CD4-positive, alpha-beta T cell (primary cell): ENCODE results near the gene ING4. TPM values are rescaled to one million over a fixed set of nuclear protein-coding genes. Genes with fewer than 3 reads are reported as not detected.

Experiments used
- ATAC-seq: fragments of 200-7000 bp; cut with Tn5 transposase; one replicate; pipeline ENCODE4 v1.10.0; 2022; ENCODE audit warnings: mild to moderate bottlenecking; ENCODE audit not compliant: poor library complexity
- CTCF ChIA-PET: fragments of 350-600 bp; sonication (Branson Sonifier 250); formaldehyde crosslinking; loops from one replicate; lab custom pipeline; 2021; ENCODE audit warnings: antibody characterized with exemption, inconsistent platforms; lab: Charles Lee
- POLR2A ChIA-PET: fragments of 350-600 bp; sonication (Branson Sonifier 250); formaldehyde crosslinking; loops from one replicate; lab custom pipeline; 2021; ENCODE audit warnings: antibody characterized with exemption, inconsistent platforms; lab: Charles Lee
- DNase-seq, 14 experiments: peaks; one replicate each; pipeline ENCODE4 v3.0.0-alpha.2; 2013 to 2020; ENCODE audit warnings: mixed read lengths in 2 of 14
- H3K27ac ChIP-seq, 2 donors: one replicate each; pipeline versions ENCODE4 v1.5.1 to v1.7.0; 2013; ENCODE audit warnings: low read length in 2 of 2, low read depth in 1 of 2, mild to moderate bottlenecking in 1 of 2
- H3K27me3 ChIP-seq, 2 experiments: 1 replicate in 1 of 2; 2 replicates in 1 of 2; pipeline versions ENCODE4 v1.6.1 to v1.7.0; 2013; ENCODE audit warnings: low read length in 2 of 2, control low read depth in 1 of 2, mild to moderate bottlenecking in 1 of 2, moderate library complexity in 1 of 2; ENCODE audit not compliant: insufficient read depth in 2 of 2, control insufficient read depth in 1 of 2
- H3K36me3 ChIP-seq: one replicate; pipeline ENCODE4 v1.6.1; 2013; ENCODE audit warnings: low read length, control low read depth; ENCODE audit not compliant: insufficient read depth
- H3K4me1 ChIP-seq: one replicate; pipeline ENCODE4 v1.6.1; 2013; ENCODE audit warnings: low read length, control low read depth; ENCODE audit not compliant: insufficient read depth
- H3K4me3 ChIP-seq: one replicate; pipeline ENCODE4 v1.5.1; 2013; ENCODE audit warnings: mild to moderate bottlenecking, low read length, moderate library complexity
- H3K9me3 ChIP-seq, 2 experiments: 1 replicate in 1 of 2; 2 replicates in 1 of 2; pipeline versions ENCODE4 v1.6.1 to v1.7.0; 2013; ENCODE audit warnings: low read length in 2 of 2, mild to moderate bottlenecking in 2 of 2, control low read depth in 1 of 2, moderate library complexity in 1 of 2; ENCODE audit not compliant: control insufficient read depth in 1 of 2, insufficient read depth in 1 of 2
- H3K27ac Mint-ChIP-seq: one replicate; pipeline ENCODE4 v1.8.0; 2020; ENCODE audit warnings: mixed read lengths
- H3K27me3 Mint-ChIP-seq: one replicate; pipeline ENCODE4 v1.8.0; 2021; ENCODE audit warnings: mixed read lengths
- H3K36me3 Mint-ChIP-seq: one replicate; pipeline ENCODE4 v1.8.0; 2021; ENCODE audit warnings: low read depth, mixed read lengths
- H3K4me1 Mint-ChIP-seq: one replicate; pipeline ENCODE4 v1.8.0; 2021; ENCODE audit warnings: low read depth, mixed read lengths
- H3K4me3 Mint-ChIP-seq: one replicate; pipeline ENCODE4 v1.8.0; 2020; ENCODE audit warnings: mild to moderate bottlenecking, mixed read lengths
- H3K9me3 Mint-ChIP-seq: one replicate; pipeline ENCODE4 v1.8.0; 2020; ENCODE audit warnings: mixed read lengths
- intact Hi-C, 2 experiments: fragments of 100-400 bp; cut with DNase I in 1 of 2; cut with micrococcal nuclease in 1 of 2; formaldehyde crosslinking; loops; one replicate each; pipeline versions ENCODE4 v1.15.1 to v1.9.0; 2023 to 2025; cut with DNase I, micrococcal nuclease
- total RNA-seq, 174 experiments: library from RNA in 2 of 174; stranded (reverse) in 2 of 174; gene quantifications; one replicate each; pipeline ENCODE4 v1.2.3 and lab custom pipeline; 2021 to 2026
- TF ChIP-seq, protein P1 (sequence below): fragments of 200-600 bp; IDR thresholded peaks from one replicate; pipeline ENCODE4 v1.8.0; 2022; ENCODE audit warnings: antibody characterized with exemption, mild to moderate bottlenecking

The ING4 gene
- total RNA-seq, 2 experiments from 2014 or later, result 13.8 to 17.4 TPM

GRCh38 chr12:6685814-6686213 lies 22.9 kb upstream of the ING4 start:
- H3K27ac Mint-ChIP-seq, result peak overlapping the region; percentile 93
- no peak overlapping the region for H3K4me3 ChIP-seq
- no peak for ATAC-seq
- peaks cover 47% of the 10 kb centered on the region for H3K4me1 ChIP-seq
- H3K27ac ChIP-seq, result no peak overlapping the region
- H3K27me3 ChIP-seq, result no peaks in the 10 kb centered on the region
- peaks cover 29% of the 10 kb centered on the region for H3K36me3 ChIP-seq
- TF ChIP-seq, protein P1, sequence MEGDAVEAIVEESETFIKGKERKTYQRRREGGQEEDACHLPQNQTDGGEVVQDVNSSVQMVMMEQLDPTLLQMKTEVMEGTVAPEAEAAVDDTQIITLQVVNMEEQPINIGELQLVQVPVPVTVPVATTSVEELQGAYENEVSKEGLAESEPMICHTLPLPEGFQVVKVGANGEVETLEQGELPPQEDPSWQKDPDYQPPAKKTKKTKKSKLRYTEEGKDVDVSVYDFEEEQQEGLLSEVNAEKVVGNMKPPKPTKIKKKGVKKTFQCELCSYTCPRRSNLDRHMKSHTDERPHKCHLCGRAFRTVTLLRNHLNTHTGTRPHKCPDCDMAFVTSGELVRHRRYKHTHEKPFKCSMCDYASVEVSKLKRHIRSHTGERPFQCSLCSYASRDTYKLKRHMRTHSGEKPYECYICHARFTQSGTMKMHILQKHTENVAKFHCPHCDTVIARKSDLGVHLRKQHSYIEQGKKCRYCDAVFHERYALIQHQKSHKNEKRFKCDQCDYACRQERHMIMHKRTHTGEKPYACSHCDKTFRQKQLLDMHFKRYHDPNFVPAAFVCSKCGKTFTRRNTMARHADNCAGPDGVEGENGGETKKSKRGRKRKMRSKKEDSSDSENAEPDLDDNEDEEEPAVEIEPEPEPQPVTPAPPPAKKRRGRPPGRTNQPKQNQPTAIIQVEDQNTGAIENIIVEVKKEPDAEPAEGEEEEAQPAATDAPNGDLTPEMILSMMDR, result no peak
- H3K36me3 Mint-ChIP-seq, result peaks cover 60% of the 10 kb centered on the region
- H3K9me3 ChIP-seq, result no peaks in the 10 kb centered on the region
- DNase-seq, result no peak
- peak overlapping the region; percentile 89 for H3K4me3 Mint-ChIP-seq
- ChIA-PET CTCF (interaction anchor here (0.7 to 1.5 kb wide), 2 partner anchors 132 to 184 kb away, joined by 3 to 7 read pairs; no protein-coding TSS in a partner anchor), POLR2A (no interaction called here)
- H3K4me1 Mint-ChIP-seq, result peaks cover 67% of the 10 kb centered on the region
- H3K9me3 Mint-ChIP-seq, result no peaks in the 10 kb centered on the region
- intact Hi-C loops, result loop anchor here (2.0 to 5.0 kb wide), 2 partner anchors 67 to 119 kb away; partner anchors contain the start of gene NOP2 (in 2 of the 2)
- H3K27me3 Mint-ChIP-seq, result no peaks in the 10 kb centered on the region

GRCh38 chr12:6684609-6685008 lies 21.7 kb upstream of the ING4 start:
- H3K9me3 ChIP-seq, result no peaks in the 10 kb centered on the region
- Mint-ChIP-seq H3K9me3 (no peaks in the 10 kb centered on the region), H3K27ac (peak overlapping the region; percentile 50), H3K36me3 (peaks cover 66% of the 10 kb centered on the region), H3K4me3 (peak overlapping the region; percentile 22), H3K4me1 (peaks cover 60% of the 10 kb centered on the region), H3K27me3 (no peaks in the 10 kb centered on the region)
- ChIA-PET POLR2A (interaction anchor here (1.0 kb wide), 1 partner anchor 21 kb away, joined by 3 read pairs; no protein-coding TSS in a partner anchor), CTCF (interaction anchor here (0.5 to 1.5 kb wide), 13 partner anchors 21 to 167 kb away, joined by 3 to 7 read pairs (median 3); partner anchors contain the start of genes CDCA3, COPS7A, MLF2 and USP5)
- TF ChIP-seq, protein P1, result peak; percentile 60
- H3K27ac ChIP-seq, result peak overlapping the region in 1 of 2 donors; percentile 32
- peaks cover 38% of the 10 kb centered on the region for H3K4me1 ChIP-seq
- intact Hi-C loops, result loop anchor here (2.0 to 5.0 kb wide), 2 partner anchors 66 to 117 kb away; partner anchors contain the start of gene NOP2 (in 2 of the 2)
- DNase-seq (peak in 6 of 14 experiments; percentile 13 to 74 (median 58)), ATAC-seq (no peak)
- H3K27me3 ChIP-seq, result no peaks in the 10 kb centered on the region
- peaks cover 41% of the 10 kb centered on the region for H3K36me3 ChIP-seq
- no peak overlapping the region for H3K4me3 ChIP-seq

DNA sequence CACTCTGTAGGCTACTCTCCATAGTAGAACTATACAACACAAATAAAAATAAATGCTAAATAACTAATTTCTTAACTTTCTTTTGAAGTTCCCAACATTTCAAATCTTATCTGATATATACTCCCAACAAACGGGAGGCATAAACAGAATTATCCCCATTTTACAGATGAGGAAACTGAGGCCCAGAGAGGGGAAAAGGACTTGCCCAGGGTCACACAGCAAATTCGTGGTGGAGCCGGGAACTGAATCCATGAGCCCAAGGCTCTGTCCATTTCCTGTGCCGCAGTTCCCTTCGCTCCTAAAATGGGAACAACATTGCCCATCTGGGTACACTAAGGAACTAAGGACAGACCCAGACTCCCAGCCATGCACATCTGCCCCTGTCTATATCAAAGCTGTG lies 14.0 kb upstream of the ING4 start:
- Histone ChIP-seq H3K27ac (no peak overlapping the region), H3K4me3 (no peak overlapping the region), H3K9me3 (no peaks in the 10 kb centered on the region), H3K27me3 (no peaks in the 10 kb centered on the region), H3K36me3 (peaks cover 98% of the 10 kb centered on the region), H3K4me1 (no peaks in the 10 kb centered on the region)
- TF ChIP-seq, protein P1, result no peak
- Mint-ChIP-seq H3K36me3 (peaks cover 93% of the 10 kb centered on the region), H3K4me3 (no peak overlapping the region), H3K4me1 (peaks cover 3% of the 10 kb centered on the region), H3K27me3 (no peaks in the 10 kb centered on the region), H3K27ac (no peak overlapping the region), H3K9me3 (no peaks in the 10 kb centered on the region)
- CTCF ChIA-PET, result no interaction called here
- POLR2A ChIA-PET, result interaction anchor here (1.6 kb wide), 1 partner anchor 12 kb away, joined by 4 read pairs; the partner anchor contains the start of gene ZNF384
- ATAC-seq, result no peak
- no peak for DNase-seq
- intact Hi-C loops, result no loop called here
